ENCODE measurements around the gene TECRL.

The TECRL gene, protein sequence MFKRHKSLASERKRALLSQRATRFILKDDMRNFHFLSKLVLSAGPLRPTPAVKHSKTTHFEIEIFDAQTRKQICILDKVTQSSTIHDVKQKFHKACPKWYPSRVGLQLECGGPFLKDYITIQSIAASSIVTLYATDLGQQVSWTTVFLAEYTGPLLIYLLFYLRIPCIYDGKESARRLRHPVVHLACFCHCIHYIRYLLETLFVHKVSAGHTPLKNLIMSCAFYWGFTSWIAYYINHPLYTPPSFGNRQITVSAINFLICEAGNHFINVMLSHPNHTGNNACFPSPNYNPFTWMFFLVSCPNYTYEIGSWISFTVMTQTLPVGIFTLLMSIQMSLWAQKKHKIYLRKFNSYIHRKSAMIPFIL

DNA sequence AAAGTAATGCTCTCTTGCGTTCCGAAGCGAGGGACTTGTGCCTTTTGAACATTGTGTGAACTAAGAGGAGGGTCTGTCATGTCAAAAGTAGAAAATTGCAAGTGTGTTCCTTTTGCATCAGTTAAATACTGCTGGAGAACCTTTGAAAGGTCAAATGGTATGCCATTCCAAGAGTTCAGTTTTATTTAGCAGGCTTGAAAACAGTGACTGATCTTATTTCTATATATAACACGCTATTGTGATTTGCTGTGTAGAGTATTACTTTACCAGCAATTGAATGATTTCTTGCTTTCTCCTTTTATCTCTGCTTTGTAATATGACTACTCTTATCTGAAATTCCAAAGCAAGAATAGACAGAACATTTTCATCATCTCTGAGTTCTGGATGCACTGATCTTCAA, at the start of gene TECRL:
Gene TECRL, minus strand, starts transcription at position 151 of the 400 bp plus-strand sequence. Its CDS starts 99 bp downstream, at position 52.
- no peak for DNase-seq (ENCODE audit: low read depth, low spot score)
- no peaks in the 10 kb centered on the region for H3K36me3 ChIP-seq (ENCODE audit: insufficient read depth, low read length)
- TF ChIP-seq EZH2 (IDR thresholded peaks at IDR 0.05) (no peak), FOXP2 (optimal IDR thresholded peaks at IDR 0.05; ENCODE audit: control extremely low read depth, extremely low read length, insufficient read depth) (no peak), POLR2AphosphoS5 (IDR thresholded peaks at IDR 0.05; ENCODE audit: borderline replicate concordance, low read depth, low read length) (no peak)
- H3K4me3 ChIP-seq, result no peak within 1 kb of the TSS
- H3K27ac ChIP-seq, result no peak within 1 kb of the TSS
- no peak within 1 kb of the TSS for H3K9ac ChIP-seq (ENCODE audit: insufficient read length)
- no peaks in the 10 kb centered on the region for H3K9me3 ChIP-seq (ENCODE audit: low read depth, low read length)

DNA sequence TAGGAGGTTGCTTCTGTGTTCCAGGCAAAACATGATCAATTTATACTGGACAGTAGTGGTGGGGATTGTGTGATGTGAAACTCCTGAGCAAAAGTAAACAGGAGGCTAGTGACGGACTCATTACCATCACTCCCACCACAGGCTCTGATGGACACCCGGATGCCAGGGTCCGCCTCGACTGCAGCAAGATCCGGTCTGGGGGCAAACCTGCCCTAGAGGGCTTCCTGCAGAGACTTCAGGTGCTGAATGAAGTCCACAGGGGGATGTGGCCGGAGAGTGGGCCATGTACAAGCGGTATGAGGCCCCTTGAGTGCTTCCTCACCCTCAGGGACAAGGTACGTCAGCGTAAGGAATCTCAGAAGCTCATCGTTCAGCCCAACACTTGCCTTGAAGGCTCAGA, 23.4 kb upstream of the TECRL start:
- Histone ChIP-seq H3K4me3 (no peak overlapping the region), H3K9ac (ENCODE audit: insufficient read length) (no peak overlapping the region), H3K27ac (no peak overlapping the region), H3K36me3 (ENCODE audit: insufficient read depth, low read length) (no peaks in the 10 kb centered on the region), H3K9me3 (ENCODE audit: low read depth, low read length) (no peaks in the 10 kb centered on the region)
- no peak for TF ChIP-seq POLR2AphosphoS5 (IDR thresholded peaks at IDR 0.05; ENCODE audit: borderline replicate concordance, low read depth, low read length)
- no peak for TF ChIP-seq FOXP2 (optimal IDR thresholded peaks at IDR 0.05; ENCODE audit: control extremely low read depth, extremely low read length, insufficient read depth)
- no peak for TF ChIP-seq EZH2 (IDR thresholded peaks at IDR 0.05)
- DNase-seq (ENCODE audit: low read depth, low spot score), result no peak

DNA sequence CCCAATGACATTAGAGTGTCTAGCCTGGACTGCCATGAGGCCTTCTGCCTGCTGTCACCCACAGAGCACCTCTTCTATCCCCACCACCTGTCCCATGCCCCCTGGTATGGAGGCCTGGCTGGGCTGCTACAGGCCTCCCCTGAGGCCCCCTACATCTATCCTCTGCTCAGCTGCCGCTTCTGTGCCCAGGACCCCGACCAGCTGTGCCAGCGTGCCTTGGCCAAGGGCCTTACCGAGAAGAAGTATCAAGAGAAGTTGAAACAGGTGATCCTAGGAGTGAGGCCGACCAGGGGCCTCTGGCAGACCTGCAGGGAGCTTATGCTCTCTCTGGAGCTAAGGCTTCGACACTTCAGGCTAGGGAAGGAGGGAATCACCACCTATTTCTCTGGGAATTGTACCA, 21.7 kb upstream of the TECRL start:
- Histone ChIP-seq H3K27ac (no peak overlapping the region), H3K4me3 (no peak overlapping the region), H3K9ac (ENCODE audit: insufficient read length) (no peak overlapping the region), H3K36me3 (ENCODE audit: insufficient read depth, low read length) (no peaks in the 10 kb centered on the region), H3K9me3 (ENCODE audit: low read depth, low read length) (no peaks in the 10 kb centered on the region)
- TF ChIP-seq POLR2AphosphoS5 (IDR thresholded peaks at IDR 0.05; ENCODE audit: borderline replicate concordance, low read depth, low read length) (no peak), FOXP2 (optimal IDR thresholded peaks at IDR 0.05; ENCODE audit: control extremely low read depth, extremely low read length, insufficient read depth) (no peak), EZH2 (IDR thresholded peaks at IDR 0.05) (no peak)
- no peak for DNase-seq (ENCODE audit: low read depth, low spot score)

DNA sequence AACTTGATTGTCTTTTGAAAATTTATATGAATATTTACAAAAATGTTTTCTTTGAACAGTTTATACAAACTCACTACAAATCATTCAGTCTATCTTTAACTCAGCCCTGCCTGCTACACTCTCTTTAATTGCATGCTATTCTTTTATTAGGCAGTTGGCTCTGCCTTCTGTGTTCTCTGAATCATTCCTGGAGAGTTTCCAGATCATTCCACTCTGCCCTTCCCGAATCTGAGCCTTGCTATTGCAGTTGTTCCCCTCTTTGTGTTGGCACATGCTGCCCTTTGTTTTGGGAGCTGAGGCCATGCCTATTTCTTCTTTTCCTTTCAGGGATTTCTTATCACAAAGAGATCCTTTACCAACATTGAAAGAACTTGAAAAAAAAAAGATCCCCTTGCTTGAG, 8.7 kb upstream of the TECRL start:
- Histone ChIP-seq H3K36me3 (ENCODE audit: insufficient read depth, low read length) (no peaks in the 10 kb centered on the region), H3K9ac (ENCODE audit: insufficient read length) (no peak overlapping the region), H3K27ac (0 out of 2 replicates have a peak overlapping the region, but pooled peaks have one; percentile 3), H3K4me3 (0 out of 2 replicates have a peak overlapping the region, but pooled peaks have one; percentile 3), H3K9me3 (ENCODE audit: low read depth, low read length) (no peaks in the 10 kb centered on the region)
- DNase-seq (ENCODE audit: low read depth, low spot score), result no peak
- TF ChIP-seq POLR2AphosphoS5 (IDR thresholded peaks at IDR 0.05; ENCODE audit: borderline replicate concordance, low read depth, low read length) (no peak), FOXP2 (optimal IDR thresholded peaks at IDR 0.05; ENCODE audit: control extremely low read depth, extremely low read length, insufficient read depth) (no peak), EZH2 (IDR thresholded peaks at IDR 0.05) (no peak)

DNA sequence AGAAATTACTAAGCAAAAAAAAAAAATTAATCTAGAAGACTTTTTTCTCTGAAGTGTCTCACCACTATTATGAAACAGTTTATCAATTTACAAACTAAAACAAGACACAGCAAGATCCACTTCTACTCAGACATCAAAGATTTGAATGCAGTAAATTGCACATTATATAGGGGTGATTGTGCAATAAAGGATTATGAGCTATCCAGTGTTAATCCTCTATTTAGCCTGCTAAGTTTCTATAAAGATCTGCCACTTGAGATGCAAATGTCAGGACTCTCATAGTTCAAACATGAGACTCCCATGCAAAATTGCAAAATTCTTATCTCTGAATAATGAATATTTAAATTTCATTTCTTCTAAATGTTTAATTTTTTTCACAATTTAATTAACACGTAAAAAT, 2.2 kb downstream of the TECRL start:
- no peaks in the 10 kb centered on the region for H3K36me3 ChIP-seq (ENCODE audit: insufficient read depth, low read length)
- H3K27ac ChIP-seq, result no peak overlapping the region
- no peak overlapping the region for H3K9ac ChIP-seq (ENCODE audit: insufficient read length)
- H3K9me3 ChIP-seq (ENCODE audit: low read depth, low read length), result no peaks in the 10 kb centered on the region
- peak; percentile 31 for TF ChIP-seq FOXP2 (optimal IDR thresholded peaks at IDR 0.05; ENCODE audit: control extremely low read depth, extremely low read length, insufficient read depth)
- TF ChIP-seq POLR2AphosphoS5 (IDR thresholded peaks at IDR 0.05; ENCODE audit: borderline replicate concordance, low read depth, low read length), result peak; percentile 52; the same call in 1 of the 2 replicates
- TF ChIP-seq EZH2 (IDR thresholded peaks at IDR 0.05), result no peak
- no peak overlapping the region for H3K4me3 ChIP-seq
- DNase-seq (ENCODE audit: low read depth, low spot score), result peak; percentile 47

DNA sequence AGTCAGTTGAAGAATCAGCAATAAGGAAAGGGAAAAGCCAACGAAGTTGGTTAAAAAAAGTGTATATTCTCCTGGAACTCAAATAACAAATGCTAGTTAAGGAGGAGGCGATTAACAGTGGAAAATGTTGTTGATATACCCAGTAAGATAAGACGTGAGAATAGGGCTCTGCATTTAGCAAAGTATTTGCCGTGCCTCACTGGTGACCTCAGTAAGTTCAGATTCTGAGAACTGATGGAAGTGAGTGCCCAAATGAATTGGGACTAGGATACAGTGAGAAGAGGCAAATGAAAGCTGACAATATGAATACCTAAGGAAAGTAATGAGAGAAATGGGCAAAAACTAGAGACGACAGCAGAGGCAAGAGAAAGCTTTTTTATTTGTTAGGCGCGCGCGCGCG, 3.5 kb downstream of the TECRL start:
- TF ChIP-seq FOXP2 (optimal IDR thresholded peaks at IDR 0.05; ENCODE audit: control extremely low read depth, extremely low read length, insufficient read depth) (no peak), POLR2AphosphoS5 (IDR thresholded peaks at IDR 0.05; ENCODE audit: borderline replicate concordance, low read depth, low read length) (no peak), EZH2 (IDR thresholded peaks at IDR 0.05) (no peak)
- H3K9me3 ChIP-seq (ENCODE audit: low read depth, low read length), result no peaks in the 10 kb centered on the region
- H3K27ac ChIP-seq, result no peak overlapping the region
- DNase-seq (ENCODE audit: low read depth, low spot score), result no peak
- no peaks in the 10 kb centered on the region for H3K36me3 ChIP-seq (ENCODE audit: insufficient read depth, low read length)
- H3K9ac ChIP-seq (ENCODE audit: insufficient read length), result no peak overlapping the region
- no peak overlapping the region for H3K4me3 ChIP-seq

DNA sequence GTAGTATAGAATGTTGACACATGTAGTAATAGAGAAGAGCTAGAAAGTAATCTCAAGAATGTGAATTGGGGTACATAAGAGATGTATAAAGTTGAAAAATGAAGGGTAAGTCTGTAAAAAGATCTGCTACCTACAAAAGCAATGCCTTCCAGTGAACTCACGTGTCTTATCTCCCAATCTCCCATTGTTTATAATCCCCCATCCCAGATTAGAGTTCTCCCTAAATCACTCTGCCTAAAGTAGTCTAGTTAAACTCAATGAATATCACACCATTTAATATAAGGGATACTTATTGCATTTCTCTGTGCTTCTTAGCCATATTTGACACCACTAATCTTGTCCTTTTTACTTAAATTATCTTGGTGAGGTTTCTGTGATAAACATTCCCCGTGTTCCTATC, 6.6 kb downstream of the TECRL start:
- Histone ChIP-seq H3K4me3 (no peak overlapping the region), H3K9ac (ENCODE audit: insufficient read length) (no peak overlapping the region), H3K9me3 (ENCODE audit: low read depth, low read length) (no peaks in the 10 kb centered on the region), H3K36me3 (ENCODE audit: insufficient read depth, low read length) (no peaks in the 10 kb centered on the region), H3K27ac (no peak overlapping the region)
- no peak for TF ChIP-seq FOXP2 (optimal IDR thresholded peaks at IDR 0.05; ENCODE audit: control extremely low read depth, extremely low read length, insufficient read depth)
- no peak for TF ChIP-seq POLR2AphosphoS5 (IDR thresholded peaks at IDR 0.05; ENCODE audit: borderline replicate concordance, low read depth, low read length)
- TF ChIP-seq EZH2 (IDR thresholded peaks at IDR 0.05), result no peak
- no peak for DNase-seq (ENCODE audit: low read depth, low spot score)

DNA sequence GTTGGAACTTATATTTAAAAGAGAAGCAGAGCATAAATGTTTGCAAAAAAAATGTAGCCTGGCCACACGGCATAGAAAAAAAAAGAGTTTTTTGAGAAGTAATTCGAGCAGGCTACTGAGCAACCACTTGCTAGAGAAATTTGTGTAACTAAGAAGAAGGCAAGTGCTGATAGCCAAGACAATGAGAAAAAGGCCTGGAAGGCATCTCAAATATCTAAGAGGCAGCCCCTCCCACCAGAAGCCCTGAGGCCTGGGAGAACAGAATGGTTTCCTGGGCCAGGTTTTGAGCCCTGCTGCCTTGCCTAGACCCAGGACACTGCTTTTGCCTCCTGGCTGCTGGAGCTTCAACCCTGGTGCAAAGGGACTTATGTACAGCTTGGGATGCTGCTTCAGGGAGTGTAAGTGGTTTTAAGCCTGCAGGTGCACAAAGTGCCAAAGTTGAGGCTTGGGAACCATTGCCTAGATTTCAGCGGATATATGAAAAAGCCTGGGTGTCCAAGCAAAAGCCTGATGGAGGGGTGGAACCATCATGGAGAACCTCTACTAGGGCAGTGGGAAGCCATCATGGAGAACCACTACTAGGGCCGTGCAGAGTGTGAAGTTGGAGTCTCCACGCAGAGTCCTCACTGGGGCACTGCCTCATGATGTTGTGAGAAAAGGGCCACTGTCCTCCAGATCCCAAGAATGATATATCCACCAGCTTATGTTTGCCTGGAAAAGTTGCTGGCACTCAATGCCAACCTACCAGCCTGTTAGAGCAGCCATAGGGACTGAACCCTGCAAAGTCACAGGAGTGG, 9.7 kb downstream of the TECRL start:
- DNase-seq (ENCODE audit: low read depth, low spot score), result no peak
- H3K9me3 ChIP-seq (ENCODE audit: low read depth, low read length), result no peaks in the 10 kb centered on the region

More for the DNA sequence above, 9.7 kb downstream of the TECRL start:
- Histone ChIP-seq H3K9ac (ENCODE audit: insufficient read length) (no peak overlapping the region), H3K36me3 (ENCODE audit: insufficient read depth, low read length) (no peaks in the 10 kb centered on the region), H3K27ac (no peak overlapping the region), H3K4me3 (no peak overlapping the region)
- TF ChIP-seq FOXP2 (optimal IDR thresholded peaks at IDR 0.05; ENCODE audit: control extremely low read depth, extremely low read length, insufficient read depth) (no peak), POLR2AphosphoS5 (IDR thresholded peaks at IDR 0.05; ENCODE audit: borderline replicate concordance, low read depth, low read length) (no peak), EZH2 (IDR thresholded peaks at IDR 0.05) (no peak)

All from SK-N-MC (cell line).